ENCODE measurements around the gene SLC9A8. TPM values are rescaled to one million over a fixed set of nuclear protein-coding genes. Genes with fewer than 3 reads are reported as not detected.

The SLC9A8 gene
- total and polyA plus RNA-seq, 2 donors (not counting 1 experiment from before 2014, with no cell fraction given), result 17.8 to 29.7 TPM

- Histone ChIP-seq H3K36me3 (replicated peaks in 1 of 2; ENCODE audit: control extremely low read depth in 1 of 2, control insufficient read depth in 1 of 2, extremely low read depth in 1 of 2, insufficient read depth in 2 of 2, low read length in 1 of 2) (peaks cover 3 to 42% of the 10 kb centered on the region in 2 experiments), H3K27me3 (replicated peaks in 1 of 4; ENCODE audit: control extremely low read depth in 1 of 4, control insufficient read depth in 3 of 4, insufficient read depth in 4 of 4, low read length in 3 of 4) (no peaks in the 10 kb centered on the region), H3K4me1 (ENCODE audit: control insufficient read depth in 2 of 2, insufficient read depth in 2 of 2, low read length in 2 of 2) (no peaks in the 10 kb centered on the region), H3K79me2 (ENCODE audit: control insufficient read depth, insufficient read depth, low read length) (peaks cover 28% of the 10 kb centered on the region), H3K4me2 (replicated peaks; ENCODE audit: low read depth, low read length, poor library complexity, severe bottlenecking) (no peak overlapping the region), H3K4me3 (ENCODE audit: control extremely low read depth in 1 of 5, extremely low read depth in 1 of 5, insufficient read depth in 1 of 5, low read depth in 2 of 5, low read length in 4 of 5) (no peak overlapping the region), H3K27ac (ENCODE audit: low read length in 2 of 2) (no peak overlapping the region), H3K9me3 (ENCODE audit: control extremely low read depth in 1 of 3, control insufficient read depth in 2 of 3, insufficient read depth in 1 of 3, low read length in 2 of 3) (no peaks in the 10 kb centered on the region), H2AFZ (ENCODE audit: insufficient read depth, low read depth, low read length, poor library complexity, severe bottlenecking) (no peak overlapping the region), H4K20me1 (ENCODE audit: control insufficient read depth, insufficient read depth, low read length, poor library complexity, severe bottlenecking) (peaks cover 8% of the 10 kb centered on the region), H3K9ac (ENCODE audit: low read length) (no peak overlapping the region)
- Mint-ChIP-seq H3K4me1 (no peaks in the 10 kb centered on the region), H3K4me3 (no peak overlapping the region), H3K27me3 (no peaks in the 10 kb centered on the region), H3K27ac (no peak overlapping the region), H3K9me3 (ENCODE audit: insufficient read depth) (no peaks in the 10 kb centered on the region)
- ChIA-PET CTCF (interaction anchor here (1.1 kb wide), 1 partner anchor 17 kb away, joined by 3 read pairs; no protein-coding TSS in a partner anchor), POLR2A (interaction anchor here (0.6 kb wide), 1 partner anchor 28 kb away, joined by 3 read pairs; no protein-coding TSS in a partner anchor)
- DNase-seq (no peak), ATAC-seq (ENCODE audit: low read depth) (no peak)
- 96% methylated on average over 27 of the region's 29 CpGs for WGBS (ENCODE audit: insufficient coverage)
- intact Hi-C loops (cut with micrococcal nuclease), result no loop called here
- no peak for TF ChIP-seq CTCF (IDR thresholded peaks at IDR 0.05)
- no peak for TF ChIP-seq EZH2 (IDR thresholded peaks at IDR 0.05; ENCODE audit: borderline replicate concordance, insufficient read depth, low read depth, low read length, poor library complexity, severe bottlenecking)
These were observed 92.9 kb downstream of the SLC9A8 start for GRCh38 chr20:49905415-49906091.

- Histone ChIP-seq H3K36me3 (replicated peaks in 1 of 2; ENCODE audit: control extremely low read depth in 1 of 2, control insufficient read depth in 1 of 2, extremely low read depth in 1 of 2, insufficient read depth in 2 of 2, low read length in 1 of 2) (peaks cover 3 to 42% of the 10 kb centered on the region in 2 experiments), H3K4me2 (replicated peaks; ENCODE audit: low read depth, low read length, poor library complexity, severe bottlenecking) (no peak overlapping the region), H3K4me3 (ENCODE audit: control extremely low read depth in 1 of 5, extremely low read depth in 1 of 5, insufficient read depth in 1 of 5, low read depth in 2 of 5, low read length in 4 of 5) (no peak overlapping the region), H4K20me1 (ENCODE audit: control insufficient read depth, insufficient read depth, low read length, poor library complexity, severe bottlenecking) (peaks cover 8% of the 10 kb centered on the region), H3K27me3 (replicated peaks in 1 of 4; ENCODE audit: control extremely low read depth in 1 of 4, control insufficient read depth in 3 of 4, insufficient read depth in 4 of 4, low read length in 3 of 4) (no peaks in the 10 kb centered on the region), H3K79me2 (ENCODE audit: control insufficient read depth, insufficient read depth, low read length) (peaks cover 34% of the 10 kb centered on the region), H3K4me1 (ENCODE audit: control insufficient read depth in 2 of 2, insufficient read depth in 2 of 2, low read length in 2 of 2) (no peaks in the 10 kb centered on the region), H2AFZ (ENCODE audit: insufficient read depth, low read depth, low read length, poor library complexity, severe bottlenecking) (no peak overlapping the region), H3K9ac (ENCODE audit: low read length) (no peak overlapping the region), H3K9me3 (ENCODE audit: control extremely low read depth in 1 of 3, control insufficient read depth in 2 of 3, insufficient read depth in 1 of 3, low read length in 2 of 3) (no peaks in the 10 kb centered on the region), H3K27ac (ENCODE audit: low read length in 2 of 2) (no peak overlapping the region)
- no peaks in the 10 kb centered on the region for H3K4me1 Mint-ChIP-seq
- no peaks in the 10 kb centered on the region for H3K9me3 Mint-ChIP-seq (ENCODE audit: insufficient read depth)
- DNase-seq (no peak), ATAC-seq (ENCODE audit: low read depth) (no peak)
- CTCF ChIA-PET, result interaction anchor here (1.0 kb wide), 1 partner anchor 22 kb away, joined by 4 read pairs; no protein-coding TSS in a partner anchor
- H3K4me3 Mint-ChIP-seq, result no peak overlapping the region
- intact Hi-C loops (cut with micrococcal nuclease), result no loop called here
- 98% methylated on average over 37 of the region's 37 CpGs for WGBS (ENCODE audit: insufficient coverage)
- no peaks in the 10 kb centered on the region for H3K27me3 Mint-ChIP-seq
- TF ChIP-seq EZH2 (IDR thresholded peaks at IDR 0.05; ENCODE audit: borderline replicate concordance, insufficient read depth, low read depth, low read length, poor library complexity, severe bottlenecking) (no peak), CTCF (IDR thresholded peaks at IDR 0.05) (no peak)
- POLR2A ChIA-PET, result interaction anchor here (0.5 to 0.6 kb wide), 2 partner anchors 29 to 45 kb away, joined by 3 to 6 read pairs; no protein-coding TSS in a partner anchor
- no peak overlapping the region for H3K27ac Mint-ChIP-seq
These were observed 93.5 kb downstream of the SLC9A8 start for GRCh38 chr20:49906101-49906604.

All from B cell (primary cell).